ENCODE data around the gene MYO1C. TPM values are rescaled to one million over a fixed set of nuclear protein-coding genes. Genes with fewer than 3 reads are reported as not detected.
"Not testable (repeated sequence)": the region's sequence is repeated elsewhere in the genome, so short reads cannot be mapped to it uniquely, and the experiment has no call there.

The MYO1C gene
- total RNA-seq, 1 donor from 2014 or later = 552 TPM

GRCh38 chr17:1467898-1468492 lies 24.5 kb downstream of the MYO1C start:
- DNase-seq (ENCODE audit: low spot score) = no peak

DNA sequence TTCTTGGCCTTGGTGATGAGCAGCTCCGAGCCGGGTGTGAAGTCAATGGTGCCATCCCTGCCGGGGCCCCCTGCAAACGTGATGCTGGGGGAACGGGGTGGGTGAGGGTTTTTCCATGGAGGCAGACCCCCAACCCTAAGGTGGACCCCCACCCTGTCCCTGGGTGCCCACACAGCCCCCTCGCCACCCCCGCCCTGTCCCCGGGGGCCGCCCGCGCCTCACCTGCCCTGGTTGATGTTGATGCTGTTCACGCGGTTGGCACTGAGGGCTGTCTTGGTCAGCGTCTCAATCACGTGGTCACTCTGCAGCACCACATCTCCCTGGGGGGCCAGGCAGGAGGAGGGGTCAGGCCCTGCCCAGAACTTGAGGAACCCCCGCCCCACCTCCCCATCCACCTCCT lies 25.2 kb downstream of the MYO1C start:
- DNase-seq (ENCODE audit: low spot score) = no peak

- DNase-seq (ENCODE audit: low spot score) = no peak
These were observed 28.3 kb downstream of the MYO1C start for GRCh38 chr17:1464186-1464585.

- no peak for DNase-seq (ENCODE audit: low spot score)
These were observed 30.0 kb downstream of the MYO1C start for GRCh38 chr17:1462164-1463112.

- DNase-seq (ENCODE audit: low spot score) = no peak
These were observed 31.1 kb downstream of the MYO1C start for GRCh38 chr17:1461198-1461944.

- no peak for DNase-seq (ENCODE audit: low spot score)
These were observed 32.3 kb downstream of the MYO1C start for GRCh38 chr17:1460233-1460632.

- peak; percentile 100 for DNase-seq (ENCODE audit: low spot score)
These were observed 36.5 kb downstream of the MYO1C start, which contains the start of gene CRK for GRCh38 chr17:1455797-1456599. TSS of gene CRK (minus strand) at chr17:1456232. CDS start at chr17:1456117, 115 bp downstream.

- DNase-seq (ENCODE audit: low spot score) = no peak
These were observed 37.1 kb downstream of the MYO1C start for GRCh38 chr17:1455291-1455796.

- DNase-seq (ENCODE audit: low spot score) = no peak
These were observed 37.9 kb downstream of the MYO1C start for GRCh38 chr17:1454541-1454940.

DNA sequence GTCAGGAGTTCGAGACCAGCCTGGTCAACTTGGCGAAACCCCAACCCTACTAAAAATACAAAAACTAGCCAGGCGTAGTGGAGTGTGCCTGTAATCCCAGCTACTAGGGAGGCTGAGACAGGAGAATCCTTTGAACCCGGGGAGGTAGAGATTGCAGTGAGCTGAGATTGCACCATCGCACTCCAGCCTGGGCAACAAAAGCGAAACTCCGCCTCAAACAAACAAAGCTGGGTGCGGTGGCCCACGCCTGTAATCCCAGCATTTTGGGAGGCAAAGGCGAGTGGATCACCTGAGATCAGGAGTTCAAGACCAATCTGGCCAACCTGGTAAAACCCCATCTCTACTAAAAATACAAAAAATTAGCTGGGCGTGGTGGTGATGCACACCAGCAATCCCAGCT lies 38.8 kb downstream of the MYO1C start:
- DNase-seq (ENCODE audit: low spot score) = not testable (repeated sequence)

DNA sequence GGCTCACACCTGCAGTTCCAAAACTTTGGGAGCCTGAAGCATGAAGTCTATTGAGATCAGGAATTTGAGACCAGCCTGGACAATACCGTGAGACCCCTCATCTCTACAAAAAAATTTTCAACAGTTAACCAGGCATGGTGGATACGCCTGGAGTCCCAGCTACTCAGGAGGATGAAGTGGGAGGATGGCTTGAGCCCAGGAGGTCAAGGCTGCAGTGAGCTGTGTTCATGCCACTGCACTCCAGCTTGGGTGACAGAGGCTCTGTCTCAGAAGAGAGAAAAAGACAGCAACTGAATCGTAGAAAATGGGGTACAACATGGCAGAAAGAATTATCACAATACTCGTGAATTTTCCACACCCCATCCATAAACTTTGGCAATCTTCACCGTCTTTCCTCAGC lies 39.6 kb downstream of the MYO1C start:
- DNase-seq (ENCODE audit: low spot score) = no peak

GRCh38 chr17:1450261-1450660 lies 42.2 kb downstream of the MYO1C start:
- not testable (repeated sequence) for DNase-seq (ENCODE audit: low spot score)

GRCh38 chr17:1449412-1449967 lies 43.0 kb downstream of the MYO1C start:
- no peak for DNase-seq (ENCODE audit: low spot score)

- no peak for DNase-seq (ENCODE audit: low spot score)
These were observed 45.4 kb downstream of the MYO1C start for GRCh38 chr17:1447052-1447451.

DNA sequence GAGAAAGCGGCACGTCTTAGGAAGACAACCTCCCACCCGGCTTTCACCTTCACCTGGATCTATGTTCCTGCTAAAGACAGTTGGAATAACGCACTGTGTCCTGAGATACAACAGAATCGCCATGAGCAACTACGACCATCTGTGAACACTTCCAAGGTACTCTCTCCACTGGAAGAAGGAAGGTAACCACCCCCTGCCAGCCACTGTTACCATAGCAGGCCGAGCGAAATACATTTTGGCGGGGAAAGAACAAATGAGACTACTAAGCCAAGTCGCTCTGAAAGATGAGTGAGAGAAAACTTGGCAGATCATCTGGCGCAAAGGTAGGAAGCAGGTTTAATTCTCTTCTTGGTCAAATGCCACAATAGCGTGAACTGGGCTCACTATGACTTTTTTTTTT lies 46.3 kb downstream of the MYO1C start:
- DNase-seq (ENCODE audit: low spot score) = no peak

- not testable (repeated sequence) for DNase-seq (ENCODE audit: low spot score)
These were observed 46.8 kb downstream of the MYO1C start for GRCh38 chr17:1445695-1446094.

DNA sequence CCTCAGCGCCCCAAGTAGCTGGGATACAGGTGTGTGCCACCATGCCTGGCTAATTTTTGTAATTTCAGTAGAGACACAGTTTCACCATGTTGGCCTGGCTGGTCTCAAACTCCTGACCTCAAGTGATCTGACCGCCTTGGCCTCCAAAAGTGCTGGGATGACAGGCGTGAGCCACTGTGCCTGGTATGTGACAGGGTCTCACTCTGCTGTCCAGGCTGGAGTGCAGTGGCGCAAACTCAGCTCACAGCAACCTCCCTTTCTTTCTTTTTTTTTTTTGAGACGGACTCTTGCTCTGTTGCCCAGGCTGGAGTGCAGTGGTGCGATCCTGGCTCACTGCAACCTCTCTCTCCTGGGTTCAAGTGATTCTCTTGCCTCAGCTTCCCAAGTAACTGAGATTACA lies 49.8 kb downstream of the MYO1C start:
- DNase-seq (ENCODE audit: low spot score) = not testable (repeated sequence)

DNA sequence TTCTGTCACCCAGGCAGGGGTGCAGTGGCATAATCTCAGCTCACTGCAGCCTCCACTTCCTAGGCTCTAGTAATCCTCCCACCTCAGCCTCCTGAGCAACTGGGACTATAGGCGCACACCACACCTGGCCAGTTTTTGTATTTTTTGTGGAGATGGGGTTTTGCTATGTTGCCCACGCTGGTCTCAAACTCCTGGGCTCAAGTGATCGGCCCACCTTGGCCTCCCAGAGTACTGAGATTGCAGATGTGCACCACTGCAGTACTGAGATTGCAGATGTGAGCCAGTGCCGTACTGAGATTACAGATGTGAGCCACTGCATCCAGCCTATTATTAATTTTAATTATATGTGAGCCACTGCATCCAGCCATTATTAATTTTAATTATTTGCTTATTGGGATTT lies 50.3 kb downstream of the MYO1C start:
- no peak for DNase-seq (ENCODE audit: low spot score)

DNA sequence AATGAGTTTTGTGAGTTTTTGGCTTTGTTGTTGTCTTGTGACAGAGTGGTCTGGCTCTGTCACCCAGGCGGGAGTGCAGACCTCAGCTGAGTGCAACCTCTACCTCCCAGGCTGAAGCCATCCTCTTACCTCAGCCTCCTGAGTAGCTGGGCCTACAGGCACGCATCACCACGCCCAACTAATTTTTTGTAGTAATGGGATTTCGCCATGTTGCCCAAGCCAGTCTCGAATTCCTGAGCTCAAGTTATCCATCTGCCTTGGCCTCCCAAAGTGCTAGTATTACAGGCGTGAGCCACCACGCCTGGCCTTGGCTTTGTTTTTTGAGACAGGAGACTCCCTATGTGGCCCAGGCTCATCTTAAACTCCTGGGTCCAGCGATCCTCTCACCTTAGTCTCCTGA lies 51.6 kb downstream of the MYO1C start:
- no peak for DNase-seq (ENCODE audit: low spot score)

- DNase-seq (ENCODE audit: low spot score) = no peak
These were observed 53.8 kb downstream of the MYO1C start for GRCh38 chr17:1438593-1439083.

Measured in mesenteric fat pad (tissue), 1 donor.